Measurements from ENCODE around the gene WDR74. TPM values are rescaled to one million over a fixed set of nuclear protein-coding genes. Genes with fewer than 3 reads are reported as not detected.
A peak's percentile ranks its signal among the peaks of the same experiment; 100 is the strongest.

WDR74 gene
- total and polyA plus RNA-seq, 2 of the 13 experiments (the other 11 are each of a cell fraction or from before 2014, with no cell fraction given) = 77.0 to 83.3 TPM

DNA sequence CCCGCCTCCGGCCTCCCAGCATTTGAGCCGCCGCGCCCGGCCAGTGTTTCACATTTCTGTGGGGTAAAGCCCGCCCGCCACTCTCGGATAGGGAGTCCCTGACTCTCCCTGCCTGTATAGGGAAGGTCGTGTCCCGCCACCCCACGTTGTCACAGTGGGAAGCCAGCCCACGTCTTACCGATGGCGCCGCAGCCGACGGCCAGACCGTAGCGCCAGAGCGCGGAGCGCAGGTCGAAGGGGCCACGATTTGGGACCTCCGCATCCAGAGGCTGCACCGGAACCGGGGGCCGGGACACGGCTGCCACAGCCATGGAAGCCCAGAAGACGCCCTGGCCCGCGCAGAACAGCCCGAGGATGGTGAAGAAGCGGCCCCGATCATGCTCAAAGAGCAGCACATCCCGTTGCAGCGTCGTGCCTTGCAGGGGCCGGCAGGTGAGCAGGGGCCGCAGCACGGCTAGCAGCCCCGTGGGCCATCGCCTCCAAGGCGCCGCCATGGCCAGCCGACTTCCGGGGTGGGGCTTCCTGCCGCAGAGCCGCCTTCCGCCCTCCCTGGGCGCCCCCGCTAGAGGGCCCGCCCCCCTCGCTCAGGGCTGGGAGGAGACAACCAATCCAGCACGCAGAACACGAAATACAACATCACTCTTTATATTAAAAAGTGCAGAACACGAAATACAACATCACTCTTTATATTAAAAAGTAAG lies 47.7 kb downstream of the WDR74 start, which contains the start of gene TMEM223 (continued):
- TF ChIP-seq, protein P1, sequence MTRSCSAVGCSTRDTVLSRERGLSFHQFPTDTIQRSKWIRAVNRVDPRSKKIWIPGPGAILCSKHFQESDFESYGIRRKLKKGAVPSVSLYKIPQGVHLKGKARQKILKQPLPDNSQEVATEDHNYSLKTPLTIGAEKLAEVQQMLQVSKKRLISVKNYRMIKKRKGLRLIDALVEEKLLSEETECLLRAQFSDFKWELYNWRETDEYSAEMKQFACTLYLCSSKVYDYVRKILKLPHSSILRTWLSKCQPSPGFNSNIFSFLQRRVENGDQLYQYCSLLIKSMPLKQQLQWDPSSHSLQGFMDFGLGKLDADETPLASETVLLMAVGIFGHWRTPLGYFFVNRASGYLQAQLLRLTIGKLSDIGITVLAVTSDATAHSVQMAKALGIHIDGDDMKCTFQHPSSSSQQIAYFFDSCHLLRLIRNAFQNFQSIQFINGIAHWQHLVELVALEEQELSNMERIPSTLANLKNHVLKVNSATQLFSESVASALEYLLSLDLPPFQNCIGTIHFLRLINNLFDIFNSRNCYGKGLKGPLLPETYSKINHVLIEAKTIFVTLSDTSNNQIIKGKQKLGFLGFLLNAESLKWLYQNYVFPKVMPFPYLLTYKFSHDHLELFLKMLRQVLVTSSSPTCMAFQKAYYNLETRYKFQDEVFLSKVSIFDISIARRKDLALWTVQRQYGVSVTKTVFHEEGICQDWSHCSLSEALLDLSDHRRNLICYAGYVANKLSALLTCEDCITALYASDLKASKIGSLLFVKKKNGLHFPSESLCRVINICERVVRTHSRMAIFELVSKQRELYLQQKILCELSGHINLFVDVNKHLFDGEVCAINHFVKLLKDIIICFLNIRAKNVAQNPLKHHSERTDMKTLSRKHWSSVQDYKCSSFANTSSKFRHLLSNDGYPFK (CRISPR knock-in tag; IDR thresholded peaks at IDR 0.05; ENCODE audit: borderline replicate concordance) = peak; percentile 78; the same call in 1 of the 2 replicates
- 0 out of 2 replicates have a peak, but pooled peaks have one; percentile 48 for TF ChIP-seq ZNF589 (CRISPR knock-in tag; conservative IDR thresholded peaks at IDR 0.05)
- no peak for TF ChIP-seq EHMT2 (IDR thresholded peaks at IDR 0.05; ENCODE audit: borderline replicate concordance, low read depth, low read length)
- TF ChIP-seq TCF12 (IDR thresholded peaks at IDR 0.05) = no peak
- no peak for TF ChIP-seq TCF12 (CRISPR knock-in tag; IDR thresholded peaks at IDR 0.05)
- 0 out of 2 replicates have a peak, but pooled peaks have one; percentile 72 for TF ChIP-seq ZNF747 (CRISPR knock-in tag; IDR thresholded peaks at IDR 0.05; ENCODE audit: borderline replicate concordance)
- peak; percentile 50; the same call in 1 of the 2 replicates for TF ChIP-seq ZNF335 (CRISPR knock-in tag; IDR thresholded peaks at IDR 0.05)
- TF ChIP-seq ELF3 (CRISPR knock-in tag; IDR thresholded peaks at IDR 0.05) = peak; percentile 84
- peak; percentile 56; the same call in 1 of the 2 replicates for TF ChIP-seq RXRA (CRISPR knock-in tag; IDR thresholded peaks at IDR 0.05)
- peak; percentile 35; the same call in 1 of the 2 replicates for TF ChIP-seq IRF2 (CRISPR knock-in tag; IDR thresholded peaks at IDR 0.05)
- TF ChIP-seq ZNF460 (CRISPR knock-in tag; IDR thresholded peaks at IDR 0.05; ENCODE audit: borderline replicate concordance) = no peak
- no peak for TF ChIP-seq FOXP1 (IDR thresholded peaks at IDR 0.05)
- TF ChIP-seq FOXP1 (CRISPR knock-in tag; IDR thresholded peaks at IDR 0.05) = no peak
- no peak for TF ChIP-seq TCF7 (IDR thresholded peaks at IDR 0.05; ENCODE audit: low read depth)
- TF ChIP-seq SOX6 (IDR thresholded peaks at IDR 0.05) = no peak
- TF ChIP-seq SOX6 (CRISPR knock-in tag; IDR thresholded peaks at IDR 0.05) = peak; percentile 48
- 0 out of 2 replicates have a peak, but pooled peaks have one; percentile 35 for TF ChIP-seq ZBTB20 (CRISPR knock-in tag; IDR thresholded peaks at IDR 0.05; ENCODE audit: borderline replicate concordance, low read depth)
- peak; percentile 22; the same call in 1 of the 2 replicates for TF ChIP-seq NFYB (CRISPR knock-in tag; IDR thresholded peaks at IDR 0.05)
- TF ChIP-seq ZNF792 (CRISPR knock-in tag; IDR thresholded peaks at IDR 0.05) = peak; percentile 79
- no peak for TF ChIP-seq SP140L (CRISPR knock-in tag; IDR thresholded peaks at IDR 0.05; ENCODE audit: borderline replicate concordance)
- no peak for TF ChIP-seq ZNF264 (CRISPR knock-in tag; IDR thresholded peaks at IDR 0.05)
- peak; percentile 99 for TF ChIP-seq AGO2 (optimal IDR thresholded peaks at IDR 0.05; ENCODE audit: low read depth, low read length)
- TF ChIP-seq, protein P2, sequence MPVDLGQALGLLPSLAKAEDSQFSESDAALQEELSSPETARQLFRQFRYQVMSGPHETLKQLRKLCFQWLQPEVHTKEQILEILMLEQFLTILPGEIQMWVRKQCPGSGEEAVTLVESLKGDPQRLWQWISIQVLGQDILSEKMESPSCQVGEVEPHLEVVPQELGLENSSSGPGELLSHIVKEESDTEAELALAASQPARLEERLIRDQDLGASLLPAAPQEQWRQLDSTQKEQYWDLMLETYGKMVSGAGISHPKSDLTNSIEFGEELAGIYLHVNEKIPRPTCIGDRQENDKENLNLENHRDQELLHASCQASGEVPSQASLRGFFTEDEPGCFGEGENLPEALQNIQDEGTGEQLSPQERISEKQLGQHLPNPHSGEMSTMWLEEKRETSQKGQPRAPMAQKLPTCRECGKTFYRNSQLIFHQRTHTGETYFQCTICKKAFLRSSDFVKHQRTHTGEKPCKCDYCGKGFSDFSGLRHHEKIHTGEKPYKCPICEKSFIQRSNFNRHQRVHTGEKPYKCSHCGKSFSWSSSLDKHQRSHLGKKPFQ (CRISPR knock-in tag; IDR thresholded peaks at IDR 0.05; ENCODE audit: insufficient replicate concordance) = no peak
- peak; percentile 73; the same call in 1 of the 2 replicates for TF ChIP-seq ZNF614 (CRISPR knock-in tag; IDR thresholded peaks at IDR 0.05; ENCODE audit: borderline replicate concordance)
- peak; percentile 89 for TF ChIP-seq KMT2B (CRISPR knock-in tag; IDR thresholded peaks at IDR 0.05)
- TF ChIP-seq, protein P3, sequence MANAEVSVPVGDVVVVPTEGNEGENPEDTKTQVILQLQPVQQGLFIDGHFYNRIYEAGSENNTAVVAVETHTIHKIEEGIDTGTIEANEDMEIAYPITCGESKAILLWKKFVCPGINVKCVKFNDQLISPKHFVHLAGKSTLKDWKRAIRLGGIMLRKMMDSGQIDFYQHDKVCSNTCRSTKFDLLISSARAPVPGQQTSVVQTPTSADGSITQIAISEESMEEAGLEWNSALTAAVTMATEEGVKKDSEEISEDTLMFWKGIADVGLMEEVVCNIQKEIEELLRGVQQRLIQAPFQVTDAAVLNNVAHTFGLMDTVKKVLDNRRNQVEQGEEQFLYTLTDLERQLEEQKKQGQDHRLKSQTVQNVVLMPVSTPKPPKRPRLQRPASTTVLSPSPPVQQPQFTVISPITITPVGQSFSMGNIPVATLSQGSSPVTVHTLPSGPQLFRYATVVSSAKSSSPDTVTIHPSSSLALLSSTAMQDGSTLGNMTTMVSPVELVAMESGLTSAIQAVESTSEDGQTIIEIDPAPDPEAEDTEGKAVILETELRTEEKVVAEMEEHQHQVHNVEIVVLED (CRISPR knock-in tag; IDR thresholded peaks at IDR 0.05; ENCODE audit: borderline replicate concordance) = peak; percentile 79; the same call in 1 of the 2 replicates
- peak; percentile 68; the same call in 1 of the 2 replicates for TF ChIP-seq RNF2 (conservative IDR thresholded peaks at IDR 0.05; ENCODE audit: low read depth)

Data from HepG2 (cell line).